IPS DF 19.7 (cell line): ENCODE data around the gene SLC16A9.
"Not testable (repeated sequence)": the region's sequence is repeated elsewhere in the genome, so short reads cannot be mapped to it uniquely, and the experiment has no call there.

ENCODE experiments used
- DNase-seq: peaks from one replicate; pipeline ENCODE4 v3.0.0-alpha.2; 2013; ENCODE audit warnings: low read depth, low spot score

SLC16A9 gene, protein sequence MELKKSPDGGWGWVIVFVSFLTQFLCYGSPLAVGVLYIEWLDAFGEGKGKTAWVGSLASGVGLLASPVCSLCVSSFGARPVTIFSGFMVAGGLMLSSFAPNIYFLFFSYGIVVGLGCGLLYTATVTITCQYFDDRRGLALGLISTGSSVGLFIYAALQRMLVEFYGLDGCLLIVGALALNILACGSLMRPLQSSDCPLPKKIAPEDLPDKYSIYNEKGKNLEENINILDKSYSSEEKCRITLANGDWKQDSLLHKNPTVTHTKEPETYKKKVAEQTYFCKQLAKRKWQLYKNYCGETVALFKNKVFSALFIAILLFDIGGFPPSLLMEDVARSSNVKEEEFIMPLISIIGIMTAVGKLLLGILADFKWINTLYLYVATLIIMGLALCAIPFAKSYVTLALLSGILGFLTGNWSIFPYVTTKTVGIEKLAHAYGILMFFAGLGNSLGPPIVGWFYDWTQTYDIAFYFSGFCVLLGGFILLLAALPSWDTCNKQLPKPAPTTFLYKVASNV

GRCh38 chr10:59709395-59710125 lies at the start of gene SLC16A9:
TSS of gene SLC16A9 (minus strand) at chr10:59709850. CDS start at chr10:59684291, 25,559 bp downstream.
- no peak for DNase-seq

DNA sequence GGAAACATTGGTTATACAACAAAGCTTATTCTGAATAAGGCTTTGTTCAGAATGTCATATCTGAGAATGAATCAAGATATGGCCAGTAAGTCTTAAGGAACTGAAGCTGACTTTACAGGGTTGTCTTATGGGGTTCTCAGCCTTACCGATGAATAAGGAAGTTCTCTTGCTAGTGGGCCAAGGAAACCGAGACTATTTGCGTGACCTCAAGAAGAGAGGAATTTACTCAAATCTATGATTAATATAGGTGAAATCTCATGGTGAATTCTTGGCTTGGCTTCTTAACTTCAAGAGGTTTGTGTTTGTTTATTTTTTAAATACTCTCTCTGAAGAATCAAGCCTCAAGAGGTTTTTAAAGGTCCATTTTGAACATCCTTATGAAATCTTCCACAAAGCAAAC lies 48.3 kb upstream of the SLC16A9 start:
- DNase-seq, result no peak

DNA sequence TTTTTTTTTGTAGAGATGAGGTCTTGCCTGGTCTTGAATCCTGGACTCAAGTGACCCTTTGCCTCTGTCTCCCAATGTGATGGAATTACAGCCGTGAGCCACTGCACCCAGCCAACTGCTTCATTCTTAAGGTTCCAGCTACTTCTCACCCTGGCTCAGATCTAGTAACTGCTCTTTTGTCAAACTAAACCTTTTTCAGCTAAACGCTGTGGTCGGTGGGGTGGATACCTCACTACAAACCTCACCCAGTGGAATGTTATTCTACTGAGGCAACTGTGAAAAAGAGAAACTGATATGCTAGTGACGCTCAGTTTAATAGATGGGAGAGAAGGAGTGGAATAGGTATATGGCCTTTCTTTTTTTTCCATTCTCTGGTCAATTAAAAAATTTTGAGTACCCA lies 45.3 kb upstream of the SLC16A9 start:
- DNase-seq, result no peak

DNA sequence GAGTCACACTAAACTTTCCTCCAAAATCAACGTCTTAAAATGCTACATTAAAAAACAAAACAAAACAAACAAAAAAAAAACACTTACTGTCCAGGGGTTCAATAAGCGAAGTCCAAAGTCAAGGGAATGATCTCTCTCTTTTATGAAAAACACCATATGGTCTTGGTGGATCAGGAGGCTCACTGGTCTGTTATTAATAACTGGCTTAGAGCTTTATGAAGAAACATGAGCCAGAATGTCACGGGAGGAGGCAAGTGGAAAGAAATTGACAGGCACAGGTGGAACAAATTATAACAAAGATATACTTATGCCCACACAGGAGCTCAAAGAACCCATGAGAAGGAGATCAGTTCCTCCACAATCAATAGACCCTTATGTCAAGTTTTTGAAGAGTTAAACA lies 43.6 kb upstream of the SLC16A9 start, which contains the start of gene MRLN:
Gene MRLN (minus strand): TSS at position 189 of the 400 bp plus-strand sequence.
- DNase-seq, result no peak

DNA sequence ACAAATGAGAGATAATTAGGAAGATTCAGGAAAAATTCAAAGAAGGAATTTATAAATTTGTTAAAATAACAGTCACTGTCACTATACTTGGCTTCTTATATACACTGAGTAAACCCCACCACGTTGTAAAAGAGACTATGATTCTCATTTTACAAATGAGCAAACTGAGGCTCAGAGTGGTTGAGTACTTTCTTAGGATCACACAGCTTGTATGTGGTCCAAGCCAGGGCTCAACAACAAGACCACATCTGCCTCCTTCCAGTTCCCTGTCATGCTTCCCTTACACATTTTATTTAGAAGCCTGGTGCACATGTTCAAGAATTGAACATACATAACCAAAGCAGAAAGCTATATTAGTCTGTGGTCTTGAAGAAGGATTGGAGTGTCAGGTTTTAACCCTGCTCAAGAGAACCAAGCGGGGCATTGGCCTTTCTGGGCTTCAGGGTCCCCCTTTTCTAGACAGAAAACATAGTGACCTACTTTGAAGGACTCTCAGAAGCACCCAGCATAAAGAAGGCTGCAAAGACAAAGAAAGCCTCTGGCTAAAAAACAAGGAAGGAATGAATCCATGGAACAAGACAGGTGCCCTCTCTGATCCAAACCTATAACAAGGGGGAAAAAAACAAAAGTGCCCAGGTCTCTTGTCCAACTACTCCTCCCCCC lies 42.8 kb upstream of the SLC16A9 start:
- no peak for DNase-seq

DNA sequence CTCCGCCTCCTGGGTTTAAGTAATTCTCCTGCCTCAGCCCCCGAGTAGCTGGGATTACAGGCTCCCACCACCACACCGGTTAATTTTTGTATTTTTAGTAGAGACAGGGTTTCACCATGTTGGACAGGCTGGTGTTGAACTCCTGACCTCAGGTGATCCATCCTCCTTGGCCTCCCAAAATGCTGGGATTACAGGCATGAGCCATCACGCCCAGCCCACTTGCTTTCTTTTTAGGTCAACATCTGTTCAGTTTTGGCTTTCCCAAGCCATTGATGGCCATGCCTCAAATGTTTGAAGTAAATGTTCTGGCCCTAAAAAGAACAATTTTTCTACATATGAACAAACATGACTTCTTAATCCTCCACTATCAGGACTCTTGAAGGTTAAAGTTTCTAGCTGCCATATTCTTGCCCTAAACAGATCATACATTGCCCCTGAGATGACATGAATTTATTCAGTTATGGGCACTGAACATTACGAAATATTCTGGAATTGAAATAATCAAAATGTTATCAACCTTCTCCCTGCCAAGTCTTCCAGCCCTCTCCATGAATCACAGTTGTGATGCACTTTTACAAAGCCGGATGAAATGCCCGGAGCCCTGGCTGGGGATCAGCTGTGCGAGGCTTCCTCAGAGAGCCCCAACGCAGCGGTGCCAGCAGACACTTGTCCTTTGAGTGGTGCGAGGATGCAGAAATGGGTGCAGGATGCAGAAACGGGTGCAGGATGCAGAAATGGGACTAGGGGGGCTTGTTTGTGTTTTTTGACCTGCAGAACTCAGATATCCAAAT lies 40.7 kb upstream of the SLC16A9 start:
- no peak for DNase-seq

GRCh38 chr10:59748834-59749233 lies 39.2 kb upstream of the SLC16A9 start:
- no peak for DNase-seq

DNA sequence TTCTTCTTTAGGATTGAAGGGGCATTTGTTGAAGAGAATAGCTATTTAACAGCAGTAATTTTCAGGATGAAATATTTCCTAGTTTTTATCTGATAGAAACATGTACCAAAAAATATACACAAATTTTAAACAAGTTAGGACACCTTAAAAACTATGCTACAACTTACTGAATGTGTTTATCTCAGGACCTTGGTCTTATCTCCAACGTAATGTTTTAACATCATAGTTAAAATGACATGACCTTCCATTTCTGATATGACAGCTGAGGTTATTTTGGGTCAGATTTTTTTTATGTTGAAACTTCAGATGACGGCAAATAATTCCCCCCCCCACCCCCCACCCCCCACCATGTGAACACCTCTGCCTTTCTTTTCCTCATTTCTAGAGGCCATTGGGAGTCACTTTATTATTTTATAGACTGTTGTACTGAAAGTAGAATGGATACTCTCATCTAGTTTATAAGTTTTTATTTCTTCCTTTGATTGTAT lies 35.6 kb upstream of the SLC16A9 start:
- no peak for DNase-seq

- DNase-seq, result not testable (repeated sequence)
Observed at GRCh38 chr10:59744762-59745161, 35.1 kb upstream of the SLC16A9 start.

DNA sequence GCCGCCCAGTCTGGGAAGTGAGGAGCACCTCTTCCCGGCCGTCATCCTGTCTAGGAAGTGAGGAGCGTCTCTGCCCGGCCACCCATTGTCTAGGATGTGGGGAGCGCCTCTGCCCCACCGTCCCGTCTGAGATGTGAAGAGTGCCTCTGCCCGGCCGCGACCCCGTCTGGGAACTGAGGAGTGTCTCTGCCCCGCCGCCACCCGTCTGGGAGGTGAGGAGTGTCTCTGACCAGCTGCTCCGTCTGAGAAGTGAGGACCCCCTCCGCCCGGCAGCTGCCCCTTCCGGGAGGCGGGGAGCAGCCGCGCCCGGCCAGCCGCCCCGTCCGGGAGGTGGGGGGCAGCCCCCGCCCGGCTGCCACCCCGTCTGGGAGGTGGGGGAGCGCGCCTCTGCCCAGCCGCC lies 34.5 kb upstream of the SLC16A9 start:
- not testable (repeated sequence) for DNase-seq

- DNase-seq, result no peak
Observed at GRCh38 chr10:59741583-59741982, 31.9 kb upstream of the SLC16A9 start.

GRCh38 chr10:59741048-59741447 lies 31.4 kb upstream of the SLC16A9 start:
- DNase-seq, result no peak

- DNase-seq, result no peak
Observed at GRCh38 chr10:59736749-59737148, 27.1 kb upstream of the SLC16A9 start.

GRCh38 chr10:59735296-59735695 lies 25.6 kb upstream of the SLC16A9 start:
- DNase-seq, result no peak

GRCh38 chr10:59734014-59734462 lies 24.4 kb upstream of the SLC16A9 start:
- DNase-seq, result no peak

- DNase-seq, result not testable (repeated sequence)
Observed at GRCh38 chr10:59733321-59734013, 23.8 kb upstream of the SLC16A9 start.

DNA sequence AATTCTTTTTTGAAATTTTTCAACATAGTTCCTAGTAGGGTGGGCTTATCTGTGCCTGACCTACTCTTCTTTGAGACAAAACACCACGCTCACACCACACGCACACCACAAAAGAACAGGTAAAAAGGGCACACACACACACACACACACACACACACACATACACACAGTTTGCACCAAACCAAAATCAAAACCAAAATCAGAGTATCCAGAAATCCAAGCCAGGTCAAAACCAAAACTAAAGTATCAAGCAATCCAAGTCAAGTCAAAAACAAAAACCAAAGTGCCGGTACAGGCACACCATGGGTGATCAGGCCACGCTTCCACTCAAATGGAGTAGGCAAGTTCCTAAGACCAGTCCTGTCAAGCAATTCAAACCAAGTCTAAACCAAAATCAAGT lies 23.2 kb upstream of the SLC16A9 start:
- not testable (repeated sequence) for DNase-seq

DNA sequence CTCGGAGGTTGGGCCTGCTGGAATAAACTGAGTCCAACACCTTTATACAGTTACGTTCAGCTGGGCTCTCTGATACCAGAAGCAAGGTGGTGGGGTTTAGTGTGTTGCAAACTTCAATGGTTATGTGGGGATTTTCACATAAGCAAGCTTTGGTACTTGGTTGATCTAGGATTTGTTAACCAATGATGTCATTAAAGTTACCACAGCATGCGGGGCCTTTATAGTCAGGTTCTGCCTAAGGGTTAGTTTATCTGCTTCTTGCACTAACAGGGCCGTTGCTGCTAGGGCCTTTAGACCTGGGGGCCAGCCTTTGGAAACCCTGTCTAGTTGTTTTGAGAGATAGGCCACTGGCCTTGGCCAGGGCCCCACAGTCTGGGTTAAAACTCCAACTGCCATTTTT lies 19.5 kb upstream of the SLC16A9 start:
- not testable (repeated sequence) for DNase-seq

- DNase-seq, result no peak
Observed at GRCh38 chr10:59724098-59724938, 14.7 kb upstream of the SLC16A9 start.
